Hindlimb muscle (tissue), 1 donor: Measurements from ENCODE around the gene FGD4. TPM values are rescaled to one million over a fixed set of nuclear protein-coding genes. Genes with fewer than 3 reads are reported as not detected.
A peak's percentile ranks its signal among the peaks of the same experiment; 100 is the strongest.
"Not testable (repeated sequence)": the region's sequence is repeated elsewhere in the genome, so short reads cannot be mapped to it uniquely, and the experiment has no call there.

Experiments used
- DNase-seq: peaks from one replicate; pipeline ENCODE4 v3.0.0-alpha.2; 2013
- polyA plus RNA-seq: library from polyadenylated mRNA; unstranded; fragments of 120-200 nt; gene quantifications from one replicate; pipeline ENCODE4 v1.2.1, GENCODE V29; 2013; ENCODE audit not compliant: insufficient read length

FGD4 gene
- polyA plus RNA-seq, 1 donor, result 21.0 TPM

DNA sequence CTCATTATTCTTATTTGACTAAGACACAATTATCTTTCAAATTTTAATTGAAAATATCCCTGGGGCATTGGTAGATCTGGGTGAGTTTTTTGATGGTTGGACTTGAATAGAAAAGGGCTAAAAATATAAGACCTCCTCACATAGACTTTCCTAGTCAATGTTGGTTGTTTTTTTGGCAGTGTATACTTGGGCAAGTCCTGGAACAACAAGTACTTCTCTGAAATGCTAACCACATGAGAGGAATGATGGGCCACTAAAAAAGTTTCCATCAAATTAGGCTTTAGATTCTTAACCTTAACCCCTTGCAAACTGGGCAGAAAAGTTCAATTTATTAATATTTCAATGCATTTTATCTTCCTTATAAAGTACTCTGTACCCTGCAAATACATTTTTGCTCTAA is 97.6 kb downstream of the FGD4 start:
- no peak for DNase-seq

DNA sequence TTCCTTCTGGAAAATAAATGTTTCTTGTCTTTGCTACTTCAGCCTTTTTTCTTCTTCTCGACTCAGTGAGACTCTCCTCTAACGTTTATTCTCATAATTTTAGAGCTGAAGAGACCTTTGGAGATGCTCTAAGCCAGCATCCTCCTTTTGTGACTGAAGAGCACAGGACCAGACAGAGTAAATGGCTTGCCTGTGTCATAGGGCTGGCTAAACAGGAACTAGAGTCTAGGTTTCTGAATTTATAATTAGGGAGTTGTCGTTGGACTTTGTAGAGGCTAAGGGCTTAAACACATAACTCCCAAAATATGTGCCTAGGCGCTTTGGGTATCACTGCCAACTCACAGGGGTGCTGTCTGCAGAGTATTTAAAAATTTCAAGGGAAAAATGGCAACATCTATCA is 98.5 kb downstream of the FGD4 start:
- DNase-seq, result no peak

DNA sequence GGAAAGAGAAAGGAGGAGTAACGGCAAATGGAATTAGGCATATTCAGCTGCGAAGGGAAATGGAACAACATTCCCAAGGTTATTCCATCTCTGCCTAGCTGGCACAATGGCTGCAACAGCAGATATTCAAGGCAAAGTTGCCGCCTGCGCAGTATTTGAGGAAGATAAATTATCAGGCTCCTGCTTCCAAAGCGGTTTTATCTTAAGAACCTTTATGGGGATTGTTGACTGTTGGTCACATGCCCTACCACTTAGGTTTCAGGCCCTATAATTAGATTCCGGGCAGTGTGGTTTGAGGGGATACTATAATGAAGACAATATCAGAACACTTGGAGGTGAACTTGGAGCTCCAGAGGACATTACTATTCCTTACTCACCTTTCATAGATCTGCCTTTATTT is 99.7 kb downstream of the FGD4 start:
- DNase-seq, result no peak

DNA sequence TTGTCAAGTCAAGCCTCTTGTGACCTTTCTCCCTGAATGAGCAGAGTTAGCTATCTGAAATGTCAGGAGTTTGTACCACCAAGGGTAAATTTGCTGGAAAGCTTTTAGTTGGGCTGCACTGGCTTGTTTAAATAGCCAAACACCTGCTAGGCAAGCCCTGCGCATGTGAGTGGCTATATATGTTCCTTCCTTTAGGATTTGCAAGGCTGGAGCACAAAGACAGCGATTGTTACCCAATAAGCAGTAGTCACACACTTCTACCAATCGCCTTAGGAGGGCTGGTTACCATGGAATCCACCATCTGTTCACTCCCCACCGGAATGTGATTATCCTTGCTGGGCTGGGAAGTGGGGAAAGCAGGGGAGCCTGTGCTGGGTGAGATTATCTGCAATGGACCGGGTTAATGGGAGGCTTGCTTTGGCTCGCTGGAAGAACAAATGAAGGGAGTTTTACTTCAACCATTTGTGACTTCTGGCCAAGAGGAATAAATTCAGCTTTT is 102.5 kb downstream of the FGD4 start:
- DNase-seq, result peak; percentile 44

GRCh38 chr12:32502693-32503502 is 103.5 kb downstream of the FGD4 start:
- DNase-seq, result no peak

GRCh38 chr12:32503730-32504129 is 104.4 kb downstream of the FGD4 start:
- DNase-seq, result no peak

- no peak for DNase-seq
Observed at GRCh38 chr12:32504591-32504990, 105.2 kb downstream of the FGD4 start.

- no peak for DNase-seq
Observed at GRCh38 chr12:32505067-32505945, 105.9 kb downstream of the FGD4 start.

DNA sequence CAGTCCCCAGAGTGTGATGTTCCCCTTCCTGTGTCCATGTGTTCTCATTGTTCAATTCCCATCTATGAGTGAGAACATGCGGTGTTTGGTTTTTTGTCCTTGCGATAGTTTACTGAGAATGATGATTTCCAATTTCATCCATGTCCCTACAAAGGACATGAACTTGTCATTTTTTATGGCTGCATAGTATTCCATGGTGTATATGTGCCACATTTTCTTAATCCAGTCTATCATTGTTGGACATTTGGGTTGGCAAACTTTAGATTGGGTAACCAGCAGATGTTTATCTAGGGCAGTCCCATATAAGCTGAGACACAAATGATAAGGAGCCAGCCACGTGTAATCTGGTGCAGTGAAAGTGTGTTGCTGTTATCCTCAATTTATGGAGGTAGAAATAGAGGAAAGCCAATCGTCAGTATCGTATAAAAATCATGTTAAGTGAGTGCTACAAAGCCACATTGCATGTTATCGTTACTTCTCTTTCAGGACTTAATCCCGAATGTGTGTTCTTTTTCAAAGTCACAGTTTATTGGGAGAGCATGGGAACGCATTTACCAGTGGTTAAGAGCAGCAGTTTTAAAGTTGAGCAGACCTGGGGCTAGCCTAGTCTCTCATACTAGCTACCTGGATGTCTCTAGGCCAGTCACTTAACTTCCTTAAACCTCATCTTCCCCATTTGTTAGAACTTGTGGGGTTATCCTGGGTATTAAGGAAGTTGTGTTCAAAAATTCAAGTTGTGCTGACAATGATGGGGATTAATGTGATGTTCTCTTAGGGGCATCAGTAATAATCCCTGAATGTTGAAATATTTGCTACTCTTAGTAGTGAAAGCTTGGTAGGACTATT is 108.0 kb downstream of the FGD4 start:
- not testable (repeated sequence) for DNase-seq

- no peak for DNase-seq
Observed at GRCh38 chr12:32507942-32508320, 108.6 kb downstream of the FGD4 start.

GRCh38 chr12:32508626-32509025 is 109.3 kb downstream of the FGD4 start:
- DNase-seq, result no peak

- DNase-seq, result no peak
Observed at GRCh38 chr12:32509328-32510091, 110.2 kb downstream of the FGD4 start.

GRCh38 chr12:32511976-32512375 is 112.6 kb downstream of the FGD4 start:
- DNase-seq, result not testable (repeated sequence)

- no peak for DNase-seq
Observed at GRCh38 chr12:32512379-32512778, 113.0 kb downstream of the FGD4 start.

DNA sequence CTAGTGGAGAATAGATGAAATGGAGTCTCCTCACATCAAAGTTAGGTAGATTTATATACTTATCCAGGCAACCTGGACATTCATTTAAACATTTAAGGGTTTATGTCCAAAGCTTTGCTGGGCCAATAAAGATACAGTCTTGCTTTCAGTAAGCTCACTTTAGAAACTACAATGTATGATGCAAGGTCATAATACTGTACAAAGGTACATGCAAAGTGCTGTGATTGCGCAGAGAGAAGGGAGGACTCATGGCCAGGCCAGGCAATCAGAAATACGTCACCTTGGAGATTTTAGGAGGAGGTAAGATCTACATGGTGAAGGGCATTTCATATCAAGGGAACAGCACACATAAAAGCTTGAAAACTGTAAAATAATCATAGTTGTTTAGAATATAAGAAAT is 113.6 kb downstream of the FGD4 start:
- no peak for DNase-seq

- no peak for DNase-seq
Observed at GRCh38 chr12:32515137-32515873, 115.9 kb downstream of the FGD4 start.

DNA sequence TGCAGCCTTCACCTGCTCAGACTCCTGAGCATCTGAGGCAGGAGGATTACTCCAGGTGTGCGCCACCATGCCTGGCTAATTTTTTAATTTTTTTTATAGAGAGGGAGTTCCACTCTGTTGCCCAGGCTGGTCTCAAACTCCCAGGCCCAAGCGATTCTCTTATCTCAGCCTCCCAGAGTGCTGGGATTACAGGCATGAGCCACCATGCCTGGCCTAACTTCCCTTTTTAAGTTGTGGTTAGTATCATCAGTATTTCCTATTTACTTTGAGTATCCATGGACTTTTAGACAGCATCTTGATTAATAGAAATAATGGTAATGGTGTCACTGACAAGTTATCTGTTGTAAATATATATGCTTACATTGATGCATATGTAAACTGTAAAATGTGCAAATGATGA is 116.9 kb downstream of the FGD4 start:
- no peak for DNase-seq

GRCh38 chr12:32517966-32518365 is 118.6 kb downstream of the FGD4 start:
- DNase-seq, result no peak

- DNase-seq, result no peak
Observed at GRCh38 chr12:32519047-32519446, 119.7 kb downstream of the FGD4 start.

- DNase-seq, result no peak
Observed at GRCh38 chr12:32522331-32523221, 123.2 kb downstream of the FGD4 start.
